ENCODE measurements around the gene HSDL1. TPM values are rescaled to one million over a fixed set of nuclear protein-coding genes. Genes with fewer than 3 reads are reported as not detected.

The HSDL1 gene
- total and polyA plus RNA-seq, 7 donors = 11.7 to 39.3 (median 20.4) TPM

DNA sequence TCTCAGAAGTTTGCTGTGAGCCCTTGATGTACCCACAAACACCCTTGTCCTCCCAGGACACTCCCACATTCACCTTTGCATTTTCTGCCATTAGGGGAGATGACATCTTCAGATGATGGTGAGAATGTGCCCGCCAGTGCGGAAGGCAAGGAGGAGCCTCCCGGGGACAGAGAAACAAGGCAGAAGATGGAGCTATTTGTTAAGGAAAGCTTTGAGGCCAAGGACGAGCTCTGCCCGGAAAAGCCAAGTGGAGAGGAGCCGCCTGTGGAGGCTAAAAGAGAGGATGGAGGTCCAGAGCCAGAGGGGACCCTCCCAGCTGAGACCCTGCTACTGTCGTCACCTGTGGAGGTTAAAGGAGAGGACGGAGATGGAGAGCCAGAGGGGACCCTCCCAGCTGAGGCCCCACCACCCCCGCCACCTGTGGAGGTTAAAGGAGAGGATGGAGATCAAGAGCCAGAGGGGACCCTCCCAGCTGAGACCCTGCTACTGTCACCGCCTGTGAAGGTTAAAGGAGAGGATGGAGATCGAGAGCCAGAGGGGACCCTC lies 24.9 kb upstream of the HSDL1 start:
- no peak for ATAC-seq
- Histone ChIP-seq H3K27ac (no peak overlapping the region), H3K4me3 (no peak overlapping the region), H3K27me3 (ENCODE audit: insufficient read depth in 3 of 3, low read length in 2 of 3) (peaks cover 0 to 4% (median 0%) of the 10 kb centered on the region in 3 donors), H3K9me3 (no peaks in the 10 kb centered on the region), H3K36me3 (ENCODE audit: insufficient read depth in 1 of 2, low read depth in 1 of 2) (no peaks in the 10 kb centered on the region), H3K4me1 (no peaks in the 10 kb centered on the region)
- TF ChIP-seq, protein P1, sequence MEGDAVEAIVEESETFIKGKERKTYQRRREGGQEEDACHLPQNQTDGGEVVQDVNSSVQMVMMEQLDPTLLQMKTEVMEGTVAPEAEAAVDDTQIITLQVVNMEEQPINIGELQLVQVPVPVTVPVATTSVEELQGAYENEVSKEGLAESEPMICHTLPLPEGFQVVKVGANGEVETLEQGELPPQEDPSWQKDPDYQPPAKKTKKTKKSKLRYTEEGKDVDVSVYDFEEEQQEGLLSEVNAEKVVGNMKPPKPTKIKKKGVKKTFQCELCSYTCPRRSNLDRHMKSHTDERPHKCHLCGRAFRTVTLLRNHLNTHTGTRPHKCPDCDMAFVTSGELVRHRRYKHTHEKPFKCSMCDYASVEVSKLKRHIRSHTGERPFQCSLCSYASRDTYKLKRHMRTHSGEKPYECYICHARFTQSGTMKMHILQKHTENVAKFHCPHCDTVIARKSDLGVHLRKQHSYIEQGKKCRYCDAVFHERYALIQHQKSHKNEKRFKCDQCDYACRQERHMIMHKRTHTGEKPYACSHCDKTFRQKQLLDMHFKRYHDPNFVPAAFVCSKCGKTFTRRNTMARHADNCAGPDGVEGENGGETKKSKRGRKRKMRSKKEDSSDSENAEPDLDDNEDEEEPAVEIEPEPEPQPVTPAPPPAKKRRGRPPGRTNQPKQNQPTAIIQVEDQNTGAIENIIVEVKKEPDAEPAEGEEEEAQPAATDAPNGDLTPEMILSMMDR (IDR thresholded peaks at IDR 0.05) = no peak
- DNase-seq = no peak
- intact Hi-C loops (cut with DNase I) = loop anchor here in 1 of 2 donors (10.0 kb wide), 1 partner anchor 315 kb away; no protein-coding TSS in a partner anchor
- WGBS, 3 donors = 66 to 68% (median 68%) methylated on average over 11 of the region's 11 CpGs

DNA sequence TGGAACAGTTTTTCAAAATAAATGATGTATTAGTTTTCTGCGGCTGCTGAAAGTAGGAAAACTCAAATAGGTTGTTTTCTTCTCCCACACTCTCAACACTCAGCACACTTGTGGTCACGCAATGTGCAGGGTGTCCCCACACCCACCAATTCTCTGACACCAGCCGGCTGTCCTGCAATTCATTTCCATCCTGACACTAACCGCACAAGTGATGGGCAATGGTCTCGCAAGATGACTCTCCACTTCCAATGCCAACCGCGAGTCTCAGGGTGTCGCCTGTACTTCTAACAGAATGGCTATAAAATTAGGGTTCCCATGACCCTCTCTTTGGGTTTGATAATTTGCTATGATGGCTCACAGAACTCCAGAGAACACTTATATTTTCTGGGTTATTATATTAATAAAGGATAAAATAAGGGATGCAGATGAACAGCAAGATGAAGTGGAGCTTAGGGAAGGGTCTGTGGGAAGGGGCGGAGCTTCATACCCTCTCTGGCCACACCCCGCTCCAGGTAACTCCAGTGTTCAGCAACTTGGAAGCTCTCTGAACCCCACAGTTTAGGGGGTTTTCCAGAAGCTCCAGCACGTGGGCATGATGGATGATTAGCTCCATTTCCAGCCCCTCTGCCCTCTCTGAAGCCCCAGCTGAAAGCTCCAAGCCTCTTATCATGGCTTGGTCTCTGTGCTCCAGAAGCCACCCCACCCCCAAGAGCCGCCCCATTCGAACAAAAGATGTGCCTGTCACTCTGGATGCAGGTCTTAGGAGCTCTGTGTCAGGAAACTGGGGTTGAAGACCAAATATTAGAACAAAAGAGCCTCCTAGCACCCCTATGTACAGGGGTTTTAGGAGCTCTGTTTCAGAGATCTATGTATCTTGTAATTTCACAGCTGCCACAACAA lies 22.1 kb upstream of the HSDL1 start:
- WGBS, 3 donors = 69 to 77% (median 74%) methylated on average over 13 of the region's 13 CpGs
- TF ChIP-seq, protein P1 (IDR thresholded peaks at IDR 0.05) = no peak
- Histone ChIP-seq H3K9me3 (no peaks in the 10 kb centered on the region), H3K27ac (no peak overlapping the region), H3K27me3 (ENCODE audit: insufficient read depth in 3 of 3, low read length in 2 of 3) (peaks cover 0 to 4% (median 4%) of the 10 kb centered on the region in 3 donors), H3K4me1 (no peaks in the 10 kb centered on the region), H3K36me3 (ENCODE audit: insufficient read depth in 1 of 2, low read depth in 1 of 2) (no peaks in the 10 kb centered on the region), H3K4me3 (no peak overlapping the region)
- DNase-seq (no peak), ATAC-seq (no peak)
- intact Hi-C loops (cut with DNase I) = no loop called here

DNA sequence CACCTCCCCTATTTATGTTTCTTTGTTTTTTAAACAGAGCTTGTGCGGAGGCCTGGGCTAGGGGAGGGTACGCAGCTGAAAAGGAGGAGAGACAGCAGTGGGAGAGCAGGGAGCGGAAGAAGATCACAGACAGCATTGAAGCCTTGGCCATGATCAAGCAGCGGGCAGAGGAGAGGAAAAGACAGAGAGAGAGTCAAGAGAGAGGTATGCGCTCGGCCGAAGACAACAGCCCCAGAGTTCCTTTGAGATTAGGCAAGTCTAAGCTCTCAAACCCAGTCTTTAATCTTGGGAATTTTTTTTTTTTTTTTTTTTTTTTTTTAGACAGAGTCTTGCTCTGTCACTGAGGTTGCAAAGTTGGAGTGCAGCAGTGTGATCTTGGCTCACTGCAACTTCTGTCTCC lies 20.8 kb upstream of the HSDL1 start:
- TF ChIP-seq, protein P1 (IDR thresholded peaks at IDR 0.05) = no peak
- WGBS, 3 donors = 86% methylated on average over 7 of the region's 7 CpGs
- H3K27me3 ChIP-seq (ENCODE audit: insufficient read depth in 3 of 3, low read length in 2 of 3) = peaks cover 0 to 15% (median 4%) of the 10 kb centered on the region in 3 donors
- DNase-seq (no peak), ATAC-seq (no peak)
- H3K27ac ChIP-seq = no peak overlapping the region
- H3K4me3 ChIP-seq = no peak overlapping the region
- intact Hi-C loops (cut with DNase I) = no loop called here
- no peaks in the 10 kb centered on the region for H3K9me3 ChIP-seq
- no peaks in the 10 kb centered on the region for H3K36me3 ChIP-seq (ENCODE audit: insufficient read depth in 1 of 2, low read depth in 1 of 2)
- no peaks in the 10 kb centered on the region for H3K4me1 ChIP-seq

DNA sequence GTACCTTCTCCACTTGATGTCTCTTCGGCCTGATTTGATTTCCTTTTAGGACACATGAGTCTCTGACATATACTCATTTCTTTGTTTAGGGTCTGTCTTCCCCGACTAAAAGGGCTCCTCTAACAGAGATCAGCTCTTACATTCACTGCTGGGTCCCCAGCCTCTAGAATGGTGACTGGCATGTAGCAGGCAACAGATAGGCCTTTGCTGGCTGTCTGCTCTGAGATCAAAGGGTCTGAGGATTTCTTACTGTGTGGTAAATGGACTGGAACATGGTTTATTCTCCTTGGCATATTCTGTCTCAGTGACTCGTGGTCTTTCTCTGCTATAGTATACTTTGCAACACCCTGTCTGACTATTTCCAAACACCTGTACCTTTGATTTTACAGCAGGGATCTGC lies 16.8 kb upstream of the HSDL1 start:
- TF ChIP-seq, protein P1 (IDR thresholded peaks at IDR 0.05) = no peak
- Histone ChIP-seq H3K9me3 (no peaks in the 10 kb centered on the region), H3K36me3 (ENCODE audit: insufficient read depth in 1 of 2, low read depth in 1 of 2) (no peaks in the 10 kb centered on the region), H3K4me1 (no peaks in the 10 kb centered on the region), H3K27ac (no peak overlapping the region), H3K4me3 (no peak overlapping the region), H3K27me3 (ENCODE audit: insufficient read depth in 3 of 3, low read length in 2 of 3) (peaks cover 0 to 42% (median 3%) of the 10 kb centered on the region in 3 donors)
- intact Hi-C loops (cut with DNase I) = no loop called here
- ATAC-seq (no peak), DNase-seq (no peak)
- 53 to 55% (median 55%) methylated on average over 3 of the region's 3 CpGs for WGBS, 3 donors
